GM12878 (cell line): ENCODE results near the gene PRSS12. TPM values are rescaled to one million over a fixed set of nuclear protein-coding genes. Genes with fewer than 3 reads are reported as not detected.
A peak's percentile ranks its signal among the peaks of the same experiment; 100 is the strongest.

ENCODE experiments used
- ATAC-seq: fragments of 200-7000 bp; cut with Tn5 transposase; 3 replicates; pipeline ENCODE4 v1.9.1; 2020; ENCODE audit warnings: mild to moderate bottlenecking, moderate library complexity
- Bru-seq: library from RNA; stranded (reverse); fragments of 400-500 nt; gene quantifications from one replicate; lab custom pipeline; 2021; lab: Mats Ljungman, UMichigan
- BruChase-seq, 2 experiments: library from RNA; stranded (reverse); fragments of 400-500 nt; gene quantifications; one replicate each; lab custom pipeline; 2021; lab: Mats Ljungman, UMichigan
- BruUV-seq: library from RNA; stranded (reverse); fragments of 400-500 nt; replicated peaks from 2 replicates; lab custom pipeline; 2021; lab: Mats Ljungman, UMichigan
- CTCF ChIA-PET: fragments of 300-600 bp; sonication (Branson Sonifier 250); formaldehyde crosslinking; extraction: SDS; loops from one replicate; lab custom pipeline; 2021; ENCODE audit warnings: inconsistent platforms; lab: Yijun Ruan, JAX
- POLR2A ChIA-PET: fragments of 350-600 bp; formaldehyde crosslinking; extraction: SDS; loops from one replicate; lab custom pipeline; 2021; ENCODE audit warnings: inconsistent platforms; lab: Charles Lee
- RAD21 ChIA-PET: fragments of 300-600 bp; sonication (Branson Sonifier 250); formaldehyde crosslinking; loops from one replicate; lab custom pipeline; 2023; ENCODE audit warnings: antibody characterized with exemption; ENCODE audit not compliant: unreplicated experiment; lab: Charles Lee
- SMC1A ChIA-PET: fragments of 300-600 bp; sonication (Branson Sonifier 250); formaldehyde crosslinking; loops from one replicate; lab custom pipeline; 2023; ENCODE audit not compliant: unreplicated experiment, uncharacterized antibody; lab: Charles Lee
- DNase-seq: peaks from one replicate; pipeline ENCODE4 v3.0.0-alpha.2; 2011; ENCODE audit warnings: low read depth, low spot score
- FAIRE-seq: peaks from 3 replicates; lab custom pipeline; 2011; peaks lifted over from hg19 to GRCh38; lab: Jason Lieb, UNC
- H2AFZ ChIP-seq: 2 replicates; pipeline ENCODE4 v1.6.0; 2011; ENCODE audit warnings: low read depth, low read length, control low read depth; ENCODE audit not compliant: control insufficient read depth
- H3K27ac ChIP-seq: 2 replicates; pipeline ENCODE4 v1.5.1; 2011; ENCODE audit warnings: control low read depth; ENCODE audit not compliant: control insufficient read depth, insufficient read depth
- H3K27me3 ChIP-seq, 2 experiments: replicated peaks in 1 of 2; 2 replicates each; pipeline versions ENCODE4 v1.6.0 to v1.6.1; 2011; ENCODE audit warnings: low read length in 1 of 2; ENCODE audit not compliant: control insufficient read depth in 2 of 2, insufficient read depth in 2 of 2
- H3K36me3 ChIP-seq, 2 experiments: 2 replicates each; pipeline ENCODE4 v1.5.1; 2011; ENCODE audit warnings: low read length in 1 of 2; ENCODE audit not compliant: control insufficient read depth in 2 of 2, insufficient read depth in 2 of 2
- H3K4me1 ChIP-seq: 2 replicates; pipeline ENCODE4 v1.6.1; 2011; ENCODE audit warnings: mild to moderate bottlenecking, low read length, moderate library complexity, mixed read lengths; ENCODE audit not compliant: control insufficient read depth, insufficient read depth
- H3K4me2 ChIP-seq: 2 replicates; pipeline ENCODE4 v1.6.0; 2011; ENCODE audit warnings: control low read depth; ENCODE audit not compliant: control insufficient read depth, insufficient read depth
- H3K4me3 ChIP-seq: fragments of 200-600 bp; sonication (generic); 2 replicates; pipeline ENCODE4 v1.5.1; 2016
- H3K79me2 ChIP-seq: 2 replicates; pipeline ENCODE4 v1.6.0; 2011; ENCODE audit warnings: low read length; ENCODE audit not compliant: control insufficient read depth, insufficient read depth
- H3K9ac ChIP-seq: 2 replicates; pipeline ENCODE4 v1.8.0; 2011; ENCODE audit warnings: low read length, control low read depth, mixed read lengths; ENCODE audit not compliant: control insufficient read depth, insufficient read depth
- H3K9me3 ChIP-seq: replicated peaks from 3 replicates; pipeline ENCODE4 v1.5.1; 2011; ENCODE audit warnings: mild to moderate bottlenecking, low read length; ENCODE audit not compliant: control insufficient read depth, insufficient read depth
- H4K20me1 ChIP-seq: 2 replicates; pipeline ENCODE4 v1.6.0; 2011; ENCODE audit not compliant: control insufficient read depth, insufficient read depth
- FOXK2 ChIP-seq: fragments of 450-650 bp; IDR thresholded peaks from 2 replicates; pipeline ENCODE4 v1.6.1; 2017; ENCODE audit warnings: mild to moderate bottlenecking, moderate library complexity
- MEF2B ChIP-seq: fragments of 450-650 bp; IDR thresholded peaks from 2 replicates; pipeline ENCODE4 v1.6.1; 2018; ENCODE audit warnings: mild to moderate bottlenecking, moderate library complexity; ENCODE audit not compliant: partially characterized antibody, poor library complexity, severe bottlenecking
- ZBED1 ChIP-seq: IDR thresholded peaks from 2 replicates; pipeline ENCODE4 v1.6.1; 2016; ENCODE audit warnings: borderline replicate concordance
- WGBS: methylation state at CpG from one replicate; pipeline ENCODE4 v1.1.6; 2016; ENCODE audit warnings: low lambda C conversion rate; ENCODE audit not compliant: insufficient replicate concordance, insufficient coverage; ENCODE audit errors: missing lambda C conversion rate; 5-methylcytosine and 5-hydroxymethylcytosine counted together
- in situ Hi-C: fragments of 300-500 bp; cut with MboI; formaldehyde crosslinking; loops from 9 replicates; pipeline ENCODE4 v1.14.3; 2018; ENCODE audit warnings: mixed read lengths
- intact Hi-C: fragments of 100-400 bp; cut with micrococcal nuclease; formaldehyde crosslinking; loops from one replicate; pipeline ENCODE4 v1.14.2; 2022; ENCODE audit not compliant: unreplicated experiment
- long read RNA-seq, 2 experiments: library from polyadenylated mRNA; unstranded; transcript quantifications; one replicate each; pipeline ENCODE4 v2.0.0, GENCODE V29; 2019 to 2020
- polyA minus RNA-seq, 3 experiments: library from RNA; depleted of rRNA, polyadenylated mRNA; stranded (reverse); fragments of >200 nt; gene quantifications; 2 replicates each; pipeline ENCODE4 v1.2.3, GENCODE V29; 2011
- polyA plus RNA-seq, 11 experiments: library from polyadenylated mRNA; depleted of rRNA in 4 of 11; unstranded in 6 of 11; stranded (reverse) in 5 of 11; fragments of >200 nt; fragmentation: Nextera tagmentation in 4 of 11; fragmentation: Illumina TruSeq in 1 of 11; extraction: Ambion mirVana in 4 of 11; extraction: Trizol in 1 of 11; gene quantifications; 1 replicate in 1 of 11; 2 replicates in 10 of 11; pipeline versions ENCODE4 v1.2.1 to v1.2.3, GENCODE V29; 2011 to 2016; ENCODE audit warnings: inconsistent platforms in 2 of 11, missing spikeins in 2 of 11, low read depth in 1 of 11
- total RNA-seq, 4 experiments: library from RNA; depleted of rRNA in 3 of 4; stranded (reverse); fragments of >200 nt in 3 of 4; fragmentation: Illumina TruSeq in 1 of 4; extraction: Trizol in 1 of 4; gene quantifications; 2 replicates each; pipeline versions ENCODE4 v1.2.1 to v1.2.3, GENCODE V29; 2013 to 2021
- TF ChIP-seq, protein P1 (sequence below): fragments of 450-650 bp; IDR thresholded peaks from 2 replicates; pipeline ENCODE4 v1.6.1; 2017; ENCODE audit warnings: mild to moderate bottlenecking, moderate library complexity
- TF ChIP-seq, protein P2 (sequence below), 3 experiments: IDR thresholded peaks in 2 of 3; conservative IDR thresholded peaks in 1 of 3; 2 replicates each; pipeline ENCODE4 v1.5.1; 2011; ENCODE audit warnings: low read depth in 3 of 3, low read length in 3 of 3, mild to moderate bottlenecking in 3 of 3, control low read depth in 2 of 3, moderate library complexity in 2 of 3, inconsistent platforms in 1 of 3, mixed read lengths in 1 of 3; ENCODE audit not compliant: control insufficient read depth in 2 of 3, insufficient read depth in 1 of 3; ENCODE audit errors: extremely low read depth in 1 of 3
- TF ChIP-seq, protein P3 (sequence below): fragments of 450-650 bp; IDR thresholded peaks from 2 replicates; pipeline ENCODE4 v1.6.1; 2017; ENCODE audit warnings: borderline replicate concordance

Gene PRSS12, protein sequence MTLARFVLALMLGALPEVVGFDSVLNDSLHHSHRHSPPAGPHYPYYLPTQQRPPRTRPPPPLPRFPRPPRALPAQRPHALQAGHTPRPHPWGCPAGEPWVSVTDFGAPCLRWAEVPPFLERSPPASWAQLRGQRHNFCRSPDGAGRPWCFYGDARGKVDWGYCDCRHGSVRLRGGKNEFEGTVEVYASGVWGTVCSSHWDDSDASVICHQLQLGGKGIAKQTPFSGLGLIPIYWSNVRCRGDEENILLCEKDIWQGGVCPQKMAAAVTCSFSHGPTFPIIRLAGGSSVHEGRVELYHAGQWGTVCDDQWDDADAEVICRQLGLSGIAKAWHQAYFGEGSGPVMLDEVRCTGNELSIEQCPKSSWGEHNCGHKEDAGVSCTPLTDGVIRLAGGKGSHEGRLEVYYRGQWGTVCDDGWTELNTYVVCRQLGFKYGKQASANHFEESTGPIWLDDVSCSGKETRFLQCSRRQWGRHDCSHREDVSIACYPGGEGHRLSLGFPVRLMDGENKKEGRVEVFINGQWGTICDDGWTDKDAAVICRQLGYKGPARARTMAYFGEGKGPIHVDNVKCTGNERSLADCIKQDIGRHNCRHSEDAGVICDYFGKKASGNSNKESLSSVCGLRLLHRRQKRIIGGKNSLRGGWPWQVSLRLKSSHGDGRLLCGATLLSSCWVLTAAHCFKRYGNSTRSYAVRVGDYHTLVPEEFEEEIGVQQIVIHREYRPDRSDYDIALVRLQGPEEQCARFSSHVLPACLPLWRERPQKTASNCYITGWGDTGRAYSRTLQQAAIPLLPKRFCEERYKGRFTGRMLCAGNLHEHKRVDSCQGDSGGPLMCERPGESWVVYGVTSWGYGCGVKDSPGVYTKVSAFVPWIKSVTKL
- total RNA-seq (2013; cell fraction: nucleolus; rRNA removed): 0.47 TPM in 1 of 2 replicates, not detected in the other
- total RNA-seq (2014; rRNA removed) (0.05 and 0.11 TPM in 2 replicates), total RNA-seq (2014; rRNA removed; fragmentation: Illumina TruSeq; extraction: Trizol) (0.04 TPM in 1 of 2 replicates, not detected in the other), total RNA-seq (2021) (0.48 TPM in 1 of 2 replicates, not detected in the other), polyA plus RNA-seq (2011; rRNA removed) (0.22 and 0.34 TPM in 2 replicates), polyA plus RNA-seq (2014; fragmentation: Illumina TruSeq; extraction: Trizol) (0.11 TPM in 1 of 2 replicates, not detected in the other), polyA plus RNA-seq (2014; fragmentation: Nextera tagmentation; extraction: Ambion mirVana) (under 1 TPM; 0.04 to 0.14 TPM), polyA plus RNA-seq (2014; rRNA removed) (0.10 TPM in 1 of 2 replicates, not detected in the other), polyA plus RNA-seq (2016; fragmentation: Nextera tagmentation; extraction: Ambion mirVana) (under 1 TPM; 0.07 to 0.16 TPM), polyA minus RNA-seq (2011; rRNA and poly(A)+ RNA removed) (0.21 and 0.22 TPM in 2 replicates), Bru-seq, nascent RNA (percentile 24 among the genes with signal in this experiment), BruChase-seq, experiment 1, labeled RNA remaining after a 6-hour chase (percentile 23 among the genes with signal in this experiment), BruChase-seq, experiment 2, labeled RNA remaining after a 2-hour chase (percentile 25 among the genes with signal in this experiment)
- polyA plus RNA-seq (2011; ENCODE audit: low read depth): 0.05 TPM
- polyA plus RNA-seq (2011; cell fraction: cytosol; rRNA removed): 0.08 and 0.19 TPM in 2 replicates
- polyA plus RNA-seq (2011; cell fraction: nucleus; rRNA removed): 0.51 and 0.78 TPM in 2 replicates
- 0.03 and 0.08 TPM in 2 replicates for polyA plus RNA-seq (2012)
- polyA minus RNA-seq (2011; cell fraction: cytosol; rRNA and poly(A)+ RNA removed): not detected in 2 replicates
- 0.24 and 1.8 TPM in 2 replicates for polyA minus RNA-seq (2011; cell fraction: nucleus; rRNA and poly(A)+ RNA removed)
- long read RNA-seq, experiment 1: 0 reads
- long read RNA-seq, experiment 2, partial matches to known transcripts: 1 of 2 reads
- long read RNA-seq, experiment 2, other reads (novel, unspliced or antisense): 1 of 2 reads

DNA sequence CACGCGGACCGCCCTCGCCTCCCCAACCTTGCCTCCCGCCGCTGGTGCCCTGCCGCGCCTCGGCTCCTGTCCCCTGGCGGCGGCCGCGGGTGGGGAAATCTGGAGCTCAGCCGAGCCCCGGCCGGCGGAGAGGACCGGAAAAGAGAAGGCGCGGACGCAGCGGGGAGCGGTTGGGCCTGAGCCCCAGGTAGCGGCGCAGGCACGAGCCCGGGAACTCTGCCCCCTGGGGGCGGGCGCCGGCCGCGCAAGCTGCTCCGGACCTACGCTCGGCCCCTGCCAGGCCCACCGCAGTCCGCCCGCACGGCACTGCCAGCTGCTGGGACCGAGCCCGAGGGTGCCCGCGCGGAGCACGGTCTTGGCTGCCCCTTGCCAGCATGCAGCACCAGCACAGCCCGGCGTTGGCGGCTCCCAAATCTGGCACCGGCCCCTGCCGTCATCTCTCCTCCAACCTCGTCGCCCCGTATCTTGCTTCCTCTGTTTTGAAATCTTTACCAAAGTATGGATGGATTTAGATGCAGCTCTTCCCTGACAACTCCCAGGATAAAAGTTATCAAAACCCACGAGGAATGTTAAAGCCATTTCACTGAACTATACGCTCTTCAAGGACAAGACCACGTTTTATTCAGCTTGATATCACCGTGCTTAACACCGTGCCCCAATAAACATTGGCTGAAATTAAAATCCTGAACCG is at the start of gene PRSS12:
TSS of gene PRSS12 (minus strand) at position 161 of the 691 bp plus-strand sequence. CDS start 283 bp downstream, outside the sequence.
- FAIRE-seq: no peak
- no peak for TF ChIP-seq ZBED1
- no peak for TF ChIP-seq FOXK2
- TF ChIP-seq, protein P1, sequence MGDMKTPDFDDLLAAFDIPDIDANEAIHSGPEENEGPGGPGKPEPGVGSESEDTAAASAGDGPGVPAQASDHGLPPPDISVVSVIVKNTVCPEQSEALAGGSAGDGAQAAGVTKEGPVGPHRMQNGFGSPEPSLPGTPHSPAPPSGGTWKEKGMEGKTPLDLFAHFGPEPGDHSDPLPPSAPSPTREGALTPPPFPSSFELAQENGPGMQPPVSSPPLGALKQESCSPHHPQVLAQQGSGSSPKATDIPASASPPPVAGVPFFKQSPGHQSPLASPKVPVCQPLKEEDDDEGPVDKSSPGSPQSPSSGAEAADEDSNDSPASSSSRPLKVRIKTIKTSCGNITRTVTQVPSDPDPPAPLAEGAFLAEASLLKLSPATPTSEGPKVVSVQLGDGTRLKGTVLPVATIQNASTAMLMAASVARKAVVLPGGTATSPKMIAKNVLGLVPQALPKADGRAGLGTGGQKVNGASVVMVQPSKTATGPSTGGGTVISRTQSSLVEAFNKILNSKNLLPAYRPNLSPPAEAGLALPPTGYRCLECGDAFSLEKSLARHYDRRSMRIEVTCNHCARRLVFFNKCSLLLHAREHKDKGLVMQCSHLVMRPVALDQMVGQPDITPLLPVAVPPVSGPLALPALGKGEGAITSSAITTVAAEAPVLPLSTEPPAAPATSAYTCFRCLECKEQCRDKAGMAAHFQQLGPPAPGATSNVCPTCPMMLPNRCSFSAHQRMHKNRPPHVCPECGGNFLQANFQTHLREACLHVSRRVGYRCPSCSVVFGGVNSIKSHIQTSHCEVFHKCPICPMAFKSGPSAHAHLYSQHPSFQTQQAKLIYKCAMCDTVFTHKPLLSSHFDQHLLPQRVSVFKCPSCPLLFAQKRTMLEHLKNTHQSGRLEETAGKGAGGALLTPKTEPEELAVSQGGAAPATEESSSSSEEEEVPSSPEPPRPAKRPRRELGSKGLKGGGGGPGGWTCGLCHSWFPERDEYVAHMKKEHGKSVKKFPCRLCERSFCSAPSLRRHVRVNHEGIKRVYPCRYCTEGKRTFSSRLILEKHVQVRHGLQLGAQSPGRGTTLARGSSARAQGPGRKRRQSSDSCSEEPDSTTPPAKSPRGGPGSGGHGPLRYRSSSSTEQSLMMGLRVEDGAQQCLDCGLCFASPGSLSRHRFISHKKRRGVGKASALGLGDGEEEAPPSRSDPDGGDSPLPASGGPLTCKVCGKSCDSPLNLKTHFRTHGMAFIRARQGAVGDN: no peak
- TF ChIP-seq, protein P2, sequence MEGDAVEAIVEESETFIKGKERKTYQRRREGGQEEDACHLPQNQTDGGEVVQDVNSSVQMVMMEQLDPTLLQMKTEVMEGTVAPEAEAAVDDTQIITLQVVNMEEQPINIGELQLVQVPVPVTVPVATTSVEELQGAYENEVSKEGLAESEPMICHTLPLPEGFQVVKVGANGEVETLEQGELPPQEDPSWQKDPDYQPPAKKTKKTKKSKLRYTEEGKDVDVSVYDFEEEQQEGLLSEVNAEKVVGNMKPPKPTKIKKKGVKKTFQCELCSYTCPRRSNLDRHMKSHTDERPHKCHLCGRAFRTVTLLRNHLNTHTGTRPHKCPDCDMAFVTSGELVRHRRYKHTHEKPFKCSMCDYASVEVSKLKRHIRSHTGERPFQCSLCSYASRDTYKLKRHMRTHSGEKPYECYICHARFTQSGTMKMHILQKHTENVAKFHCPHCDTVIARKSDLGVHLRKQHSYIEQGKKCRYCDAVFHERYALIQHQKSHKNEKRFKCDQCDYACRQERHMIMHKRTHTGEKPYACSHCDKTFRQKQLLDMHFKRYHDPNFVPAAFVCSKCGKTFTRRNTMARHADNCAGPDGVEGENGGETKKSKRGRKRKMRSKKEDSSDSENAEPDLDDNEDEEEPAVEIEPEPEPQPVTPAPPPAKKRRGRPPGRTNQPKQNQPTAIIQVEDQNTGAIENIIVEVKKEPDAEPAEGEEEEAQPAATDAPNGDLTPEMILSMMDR (IDR thresholded peaks at IDR 0.05 in 2 of 3, conservative IDR thresholded peaks at IDR 0.05 in 1 of 3; ENCODE audit: control insufficient read depth in 2 of 3, extremely low read depth in 1 of 3, insufficient read depth in 1 of 3, low read depth in 3 of 3, low read length in 3 of 3): peak; percentile 62 to 69 (median 65); a peak in 5 of 6 replicates
- no peak for TF ChIP-seq MEF2B
- TF ChIP-seq, protein P3, sequence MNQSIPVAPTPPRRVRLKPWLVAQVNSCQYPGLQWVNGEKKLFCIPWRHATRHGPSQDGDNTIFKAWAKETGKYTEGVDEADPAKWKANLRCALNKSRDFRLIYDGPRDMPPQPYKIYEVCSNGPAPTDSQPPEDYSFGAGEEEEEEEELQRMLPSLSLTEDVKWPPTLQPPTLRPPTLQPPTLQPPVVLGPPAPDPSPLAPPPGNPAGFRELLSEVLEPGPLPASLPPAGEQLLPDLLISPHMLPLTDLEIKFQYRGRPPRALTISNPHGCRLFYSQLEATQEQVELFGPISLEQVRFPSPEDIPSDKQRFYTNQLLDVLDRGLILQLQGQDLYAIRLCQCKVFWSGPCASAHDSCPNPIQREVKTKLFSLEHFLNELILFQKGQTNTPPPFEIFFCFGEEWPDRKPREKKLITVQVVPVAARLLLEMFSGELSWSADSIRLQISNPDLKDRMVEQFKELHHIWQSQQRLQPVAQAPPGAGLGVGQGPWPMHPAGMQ: no peak

More for the DNA sequence above, at the start of gene PRSS12:
- WGBS: 22% methylated on average over 31 of the region's 59 CpGs
- BruUV-seq: no TSS peak
- DNase-seq (no peak), ATAC-seq (peak; percentile 98)
- no peaks in the 10 kb centered on the region for H3K4me1 ChIP-seq
- ChIA-PET RAD21 (interaction anchor here (0.6 to 1.5 kb wide), 5 partner anchors 13 to 82 kb away, joined by 3 to 4 read pairs (median 4); no protein-coding TSS in a partner anchor), POLR2A (interaction anchor here (1.1 kb wide), 1 partner anchor 61 kb away, joined by 3 read pairs; no protein-coding TSS in a partner anchor), CTCF (interaction anchor here (0.6 to 3.3 kb wide), 15 partner anchors 9 to 82 kb away, joined by 3 to 20 read pairs (median 5); no protein-coding TSS in a partner anchor), SMC1A (interaction anchor here (1.0 to 2.0 kb wide), 6 partner anchors 9 to 70 kb away, joined by 3 to 6 read pairs (median 4); no protein-coding TSS in a partner anchor)
- H3K9me3 ChIP-seq: no peaks in the 10 kb centered on the region
- H3K4me3 ChIP-seq: no peak within 1 kb of the TSS
- in situ Hi-C loops (no loop called here), intact Hi-C loops (loop anchor here (2.0 kb wide), 1 partner anchor 72 kb away; no protein-coding TSS in a partner anchor)
- H3K27ac ChIP-seq: no peak within 1 kb of the TSS
- H3K79me2 ChIP-seq: no peaks in the 10 kb centered on the region
- H4K20me1 ChIP-seq: no peaks in the 10 kb centered on the region
- peak within 1 kb of the TSS; percentile 95 for H3K4me2 ChIP-seq
- H3K9ac ChIP-seq: no peak within 1 kb of the TSS
- no peaks in the 10 kb centered on the region for H3K36me3 ChIP-seq
- peak within 1 kb of the TSS; percentile 39; the same call in 1 of the 2 replicates for H2AFZ ChIP-seq
- H3K27me3 ChIP-seq: peaks cover 4 to 7% of the 10 kb centered on the region in 2 experiments
